Activated naive CD4-positive, alpha-beta T cell treated with anti-CD3 and anti-CD28 coated beads, Interleukin-2, amount 50 U/mL, for 72 hours (primary cell): Measurements from ENCODE around the gene ACSF2. TPM values are rescaled to one million over a fixed set of nuclear protein-coding genes. Genes with fewer than 3 reads are reported as not detected.

ENCODE experiments used
- ATAC-seq, 2 donors: fragments of 150-1000 bp; cut with Tn5 transposase; 2 replicates each; pipeline ENCODE4 v1.10.0; 2021; ENCODE audit warnings: mild to moderate bottlenecking in 2 of 2, moderate library complexity in 2 of 2
- DNase-seq, 2 donors: peaks; one replicate each; pipeline ENCODE4 v3.0.0; 2021 to 2022; ENCODE audit warnings: low spot score in 2 of 2
- H3K27ac Mint-ChIP-seq, 2 donors: one replicate each; pipeline ENCODE4 v1.8.0; 2022; ENCODE audit warnings: mild to moderate bottlenecking in 2 of 2, mixed read lengths in 2 of 2
- H3K36me3 Mint-ChIP-seq, 2 donors: one replicate each; pipeline ENCODE4 v1.8.0; 2022; ENCODE audit warnings: mixed read lengths in 2 of 2
- H3K9me3 Mint-ChIP-seq, 2 donors: one replicate each; pipeline ENCODE4 v1.8.0; 2022; ENCODE audit warnings: mixed read lengths in 2 of 2
- total RNA-seq, 2 donors: library from RNA; stranded (reverse); gene quantifications; one replicate each; pipeline ENCODE4 v1.2.3, GENCODE V29; 2022

Gene ACSF2
- total RNA-seq, 2 donors from 2014 or later: 23.6 to 27.3 TPM

GRCh38 chr17:50514388-50514787, 88.4 kb downstream of the ACSF2 start:
- Mint-ChIP-seq H3K36me3 (no peaks in the 10 kb centered on the region), H3K27ac (no peak overlapping the region), H3K9me3 (no peaks in the 10 kb centered on the region)
- no peak for ATAC-seq
- DNase-seq: no peak

GRCh38 chr17:50514936-50515702, 89.1 kb downstream of the ACSF2 start:
- DNase-seq (no peak), ATAC-seq (no peak)
- Mint-ChIP-seq H3K27ac (no peak overlapping the region), H3K36me3 (no peaks in the 10 kb centered on the region), H3K9me3 (no peaks in the 10 kb centered on the region)

- ATAC-seq: no peak
- peak overlapping the region in 1 of 2 donors; percentile 15 for H3K27ac Mint-ChIP-seq
- DNase-seq: no peak
- H3K36me3 Mint-ChIP-seq: no peaks in the 10 kb centered on the region
- H3K9me3 Mint-ChIP-seq: no peaks in the 10 kb centered on the region
Observed at GRCh38 chr17:50517011-50517410, 91.0 kb downstream of the ACSF2 start.

GRCh38 chr17:50517504-50518383, 91.7 kb downstream of the ACSF2 start:
- Mint-ChIP-seq H3K36me3 (no peaks in the 10 kb centered on the region), H3K9me3 (no peaks in the 10 kb centered on the region), H3K27ac (no peak overlapping the region)
- no peak for ATAC-seq
- no peak for DNase-seq

GRCh38 chr17:50518384-50519023, 92.5 kb downstream of the ACSF2 start:
- DNase-seq (no peak), ATAC-seq (no peak)
- no peaks in the 10 kb centered on the region for H3K9me3 Mint-ChIP-seq
- no peaks in the 10 kb centered on the region for H3K36me3 Mint-ChIP-seq
- peak overlapping the region in 1 of 2 donors; percentile 67 for H3K27ac Mint-ChIP-seq

GRCh38 chr17:50519141-50519834, 93.3 kb downstream of the ACSF2 start:
- Mint-ChIP-seq H3K27ac (no peak overlapping the region), H3K9me3 (no peaks in the 10 kb centered on the region), H3K36me3 (no peaks in the 10 kb centered on the region)
- ATAC-seq (no peak), DNase-seq (no peak)

- H3K9me3 Mint-ChIP-seq: no peaks in the 10 kb centered on the region
- no peak overlapping the region for H3K27ac Mint-ChIP-seq
- no peaks in the 10 kb centered on the region for H3K36me3 Mint-ChIP-seq
- no peak for DNase-seq
- ATAC-seq: no peak
Observed at GRCh38 chr17:50520483-50520882, 94.5 kb downstream of the ACSF2 start.

- DNase-seq (no peak), ATAC-seq (no peak)
- Mint-ChIP-seq H3K27ac (no peak overlapping the region), H3K36me3 (no peaks in the 10 kb centered on the region), H3K9me3 (no peaks in the 10 kb centered on the region)
Observed at GRCh38 chr17:50521514-50521913, 95.5 kb downstream of the ACSF2 start.

- H3K9me3 Mint-ChIP-seq: no peaks in the 10 kb centered on the region
- no peaks in the 10 kb centered on the region for H3K36me3 Mint-ChIP-seq
- ATAC-seq (no peak), DNase-seq (no peak)
- no peak overlapping the region for H3K27ac Mint-ChIP-seq
Observed at GRCh38 chr17:50522766-50523165, 96.7 kb downstream of the ACSF2 start.

- H3K36me3 Mint-ChIP-seq: no peaks in the 10 kb centered on the region
- DNase-seq: no peak
- no peak overlapping the region for H3K27ac Mint-ChIP-seq
- ATAC-seq: no peak
- H3K9me3 Mint-ChIP-seq: no peaks in the 10 kb centered on the region
Observed at GRCh38 chr17:50523208-50523607, 97.2 kb downstream of the ACSF2 start.

Other genes with a start within 250 kb of the ACSF2 start
- gene COL1A1, start 224.6 kb upstream of the ACSF2 start, total RNA-seq: 1 to 10 TPM in 1 of 2 donors, under 1 TPM in 1; 0.48 to 3.0 TPM
- gene TMEM92, start 151.8 kb upstream of the ACSF2 start, total RNA-seq: under 1 TPM in 1 of 2 donors, not detected in 1; 0.39 TPM
- gene XYLT2, start 80.1 kb upstream of the ACSF2 start, total RNA-seq: 10 to 100 TPM; 31.5 to 32.7 TPM
- 10 to 100 TPM; 63.6 to 91.4 TPM for gene MRPL27, start 53.0 kb upstream of the ACSF2 start, total RNA-seq
- 100 to 1,000 TPM in 1 of 2 donors, 10 to 100 TPM in 1; 45.9 to 101 TPM for gene EME1, start 53.0 kb upstream of the ACSF2 start, total RNA-seq
- 10 to 100 TPM; 40.3 to 66.7 TPM for gene LRRC59, start 28.7 kb upstream of the ACSF2 start, total RNA-seq
- gene CHAD, start 42.7 kb downstream of the ACSF2 start, total RNA-seq: not detected
- 10 to 100 TPM; 24.4 to 51.0 TPM for gene RSAD1, start 52.6 kb downstream of the ACSF2 start, total RNA-seq
- 1 to 10 TPM in 1 of 2 donors, under 1 TPM in 1; 0.30 to 1.6 TPM for gene MYCBPAP, start 82.2 kb downstream of the ACSF2 start, total RNA-seq
- gene EPN3, start 106.5 kb downstream of the ACSF2 start, total RNA-seq: not detected
- gene SPATA20, start 121.0 kb downstream of the ACSF2 start, total RNA-seq: 10 to 100 TPM; 11.4 to 18.6 TPM
- gene CACNA1G, start 134.5 kb downstream of the ACSF2 start, total RNA-seq: under 1 TPM in 1 of 2 donors, not detected in 1; 0.14 TPM
- gene ABCC3, start 208.7 kb downstream of the ACSF2 start, total RNA-seq: not detected